Ishikawa (cell line): ENCODE measurements around the gene TTLL6.

Experiments
- CEBPB ChIP-seq: IDR thresholded peaks from 2 replicates; pipeline ENCODE4 v1.6.1; 2012
- CREB1 ChIP-seq: IDR thresholded peaks from 2 replicates; pipeline ENCODE4 v1.6.1; 2012; ENCODE audit warnings: low read depth
- EGR1 ChIP-seq: IDR thresholded peaks from 2 replicates; pipeline ENCODE4 v1.6.1; 2012
- EP300 ChIP-seq: IDR thresholded peaks from 2 replicates; pipeline ENCODE4 v1.6.1; 2012; ENCODE audit warnings: borderline replicate concordance
- FOXM1 ChIP-seq: IDR thresholded peaks from 2 replicates; pipeline ENCODE4 v1.6.1; 2012; ENCODE audit warnings: low read depth, borderline replicate concordance
- NFIC ChIP-seq: IDR thresholded peaks from 2 replicates; pipeline ENCODE4 v1.6.1; 2012
- RAD21 ChIP-seq: IDR thresholded peaks from 2 replicates; pipeline ENCODE4 v1.6.1; 2012; ENCODE audit warnings: low read depth
- REST ChIP-seq: IDR thresholded peaks from 2 replicates; pipeline ENCODE4 v1.6.1; 2012; ENCODE audit warnings: low read depth, mild to moderate bottlenecking
- TAF1 ChIP-seq: IDR thresholded peaks from 2 replicates; pipeline ENCODE4 v1.6.1; 2012; ENCODE audit warnings: low read depth, mild to moderate bottlenecking
- TCF12 ChIP-seq: IDR thresholded peaks from 2 replicates; pipeline ENCODE4 v1.6.1; 2012; ENCODE audit warnings: low read depth
- TEAD4 ChIP-seq: IDR thresholded peaks from 2 replicates; pipeline ENCODE4 v1.6.1; 2012
- USF1 ChIP-seq: IDR thresholded peaks from 2 replicates; pipeline ENCODE4 v1.6.1; 2012
- YY1 ChIP-seq: IDR thresholded peaks from 2 replicates; pipeline ENCODE4 v1.6.1; 2012; ENCODE audit warnings: low read depth
- ZBTB7A ChIP-seq: IDR thresholded peaks from 2 replicates; pipeline ENCODE4 v1.6.1; 2012; ENCODE audit warnings: low read depth
- TF ChIP-seq, protein P1 (sequence below): IDR thresholded peaks from 2 replicates; pipeline ENCODE4 v1.6.1; 2012

Gene TTLL6

GRCh38 chr17:48749621-48750553 is 67.1 kb downstream of the TTLL6 start:
- no peak for TF ChIP-seq NFIC
- no peak for TF ChIP-seq CREB1
- no peak for TF ChIP-seq REST
- TF ChIP-seq ZBTB7A: no peak
- TF ChIP-seq TEAD4: no peak
- no peak for TF ChIP-seq FOXM1
- no peak for TF ChIP-seq EGR1
- no peak for TF ChIP-seq CEBPB
- TF ChIP-seq, protein P1, sequence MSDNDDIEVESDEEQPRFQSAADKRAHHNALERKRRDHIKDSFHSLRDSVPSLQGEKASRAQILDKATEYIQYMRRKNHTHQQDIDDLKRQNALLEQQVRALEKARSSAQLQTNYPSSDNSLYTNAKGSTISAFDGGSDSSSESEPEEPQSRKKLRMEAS: no peak
- TF ChIP-seq TCF12: no peak
- no peak for TF ChIP-seq EP300
- no peak for TF ChIP-seq YY1
- TF ChIP-seq TAF1: no peak

- TF ChIP-seq TAF1: no peak
- no peak for TF ChIP-seq EP300
- TF ChIP-seq TCF12: no peak
- TF ChIP-seq ZBTB7A: no peak
- TF ChIP-seq CEBPB: no peak
- TF ChIP-seq FOXM1: no peak
- TF ChIP-seq YY1: no peak
- no peak for TF ChIP-seq USF1
- no peak for TF ChIP-seq CREB1
- TF ChIP-seq, protein P1: no peak
- no peak for TF ChIP-seq TEAD4
These were observed 68.1 kb downstream of the TTLL6 start for GRCh38 chr17:48748718-48749566.

GRCh38 chr17:48747445-48748363 is 69.3 kb downstream of the TTLL6 start:
- TF ChIP-seq TAF1 (no peak), EP300 (no peak), FOXM1 (no peak), EGR1 (no peak), NFIC (no peak), RAD21 (no peak), CEBPB (no peak), YY1 (no peak), REST (no peak), TEAD4 (no peak), TCF12 (no peak), CREB1 (no peak), USF1 (no peak), ZBTB7A (no peak)
- TF ChIP-seq, protein P1: no peak

- TF ChIP-seq, protein P1: no peak
- TF ChIP-seq NFIC (no peak), TEAD4 (no peak), ZBTB7A (no peak), EP300 (no peak), USF1 (no peak), EGR1 (no peak)
These were observed 70.0 kb downstream of the TTLL6 start for GRCh38 chr17:48746916-48747444.
